ENCODE data around the gene MINDY1.

Gene MINDY1

DNA sequence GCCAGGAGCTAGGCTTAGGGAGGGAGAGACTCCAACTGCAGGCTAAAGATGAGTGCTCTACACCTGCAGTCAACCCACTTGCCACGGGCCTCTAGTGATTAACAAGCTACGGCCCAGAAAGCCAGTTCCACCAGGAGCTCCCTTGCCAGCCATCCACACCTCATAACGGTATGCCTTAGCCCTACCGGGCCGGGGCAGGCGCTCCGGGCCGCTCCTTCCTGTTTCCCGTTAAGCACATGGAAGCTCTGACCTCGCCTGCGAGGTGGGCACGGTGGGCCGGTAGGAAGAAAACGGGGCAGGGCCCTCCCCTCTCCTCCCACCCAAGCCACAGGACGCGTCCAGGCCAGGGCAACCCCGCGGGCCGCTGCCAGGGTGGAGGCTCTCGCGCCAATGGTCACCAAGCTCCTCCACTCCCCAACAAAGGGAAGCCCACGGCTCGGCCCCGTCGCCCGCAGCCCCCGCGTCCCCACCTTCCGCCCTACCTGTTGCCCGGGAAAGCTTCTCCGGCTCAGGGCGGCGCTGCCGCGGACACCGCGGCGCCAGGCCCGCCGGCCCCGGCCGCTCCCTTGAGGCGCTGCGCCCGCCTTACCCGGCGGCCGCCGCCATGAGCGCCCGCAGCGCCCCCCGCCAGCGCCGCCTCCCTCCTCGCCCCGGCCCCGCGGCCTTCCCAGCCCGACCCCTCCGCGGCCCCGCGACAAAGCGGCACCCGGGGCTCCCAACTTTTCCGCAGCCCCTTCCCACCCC is 32.7 kb downstream of the MINDY1 start:
- Histone ChIP-seq H3K4me3 (ENCODE audit: low read length in 2 of 2) (peak overlapping the region; percentile 86 to 96), H3K27ac (ENCODE audit: low read length) (peak overlapping the region; percentile 84), H3K9me3 (ENCODE audit: control insufficient read depth in 2 of 2, low read length in 2 of 2) (no peaks in the 10 kb centered on the region), H3K36me3 (ENCODE audit: control insufficient read depth in 2 of 2, insufficient read depth in 2 of 2, low read length in 2 of 2) (no peaks in the 10 kb centered on the region), H3K4me1 (ENCODE audit: control insufficient read depth, insufficient read depth, low read length) (peaks cover 53% of the 10 kb centered on the region), H3K9ac (ENCODE audit: low read length in 2 of 2) (peak overlapping the region; percentile 94 to 96), H3K27me3 (ENCODE audit: control insufficient read depth in 1 of 2, insufficient read depth in 2 of 2, low read length in 2 of 2) (no peaks in the 10 kb centered on the region)

DNA sequence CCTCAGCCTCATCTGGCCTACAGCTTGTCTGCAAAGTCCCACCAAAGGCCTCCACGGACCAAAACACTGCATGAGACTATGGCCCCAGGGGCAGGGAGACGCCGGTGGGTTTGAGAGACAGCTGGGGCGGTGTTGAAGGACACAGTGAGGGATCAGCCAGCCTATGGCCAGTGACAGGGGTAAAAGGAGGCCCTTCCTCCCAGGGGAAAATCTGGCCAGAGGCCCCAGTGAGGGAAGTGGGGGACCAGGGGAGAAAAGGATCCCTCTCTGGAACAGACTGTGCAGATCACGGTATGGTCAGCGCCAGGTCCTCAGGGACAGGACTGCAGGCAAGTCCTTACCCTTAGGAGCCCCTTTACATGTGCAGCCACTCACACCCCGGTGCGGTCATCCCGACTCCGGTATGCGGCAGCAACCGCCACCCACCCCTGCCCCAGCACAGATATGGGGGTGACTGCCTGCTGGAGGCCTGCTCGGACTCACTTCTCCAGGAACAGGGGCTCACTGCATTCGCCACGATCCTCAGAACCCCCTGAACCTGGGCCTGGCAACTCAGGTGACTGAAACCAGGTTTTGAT is 33.4 kb downstream of the MINDY1 start:
- Histone ChIP-seq H3K9ac (ENCODE audit: low read length in 2 of 2) (peak overlapping the region; percentile 94 to 96), H3K27me3 (ENCODE audit: control insufficient read depth in 1 of 2, insufficient read depth in 2 of 2, low read length in 2 of 2) (no peaks in the 10 kb centered on the region), H3K9me3 (ENCODE audit: control insufficient read depth in 2 of 2, low read length in 2 of 2) (no peaks in the 10 kb centered on the region), H3K27ac (ENCODE audit: low read length) (peak overlapping the region; percentile 84), H3K4me1 (ENCODE audit: control insufficient read depth, insufficient read depth, low read length) (peaks cover 53% of the 10 kb centered on the region), H3K36me3 (ENCODE audit: control insufficient read depth in 2 of 2, insufficient read depth in 2 of 2, low read length in 2 of 2) (peaks cover 4 to 5% of the 10 kb centered on the region in 2 donors), H3K4me3 (ENCODE audit: low read length in 2 of 2) (peak overlapping the region; percentile 86 to 96)

DNA sequence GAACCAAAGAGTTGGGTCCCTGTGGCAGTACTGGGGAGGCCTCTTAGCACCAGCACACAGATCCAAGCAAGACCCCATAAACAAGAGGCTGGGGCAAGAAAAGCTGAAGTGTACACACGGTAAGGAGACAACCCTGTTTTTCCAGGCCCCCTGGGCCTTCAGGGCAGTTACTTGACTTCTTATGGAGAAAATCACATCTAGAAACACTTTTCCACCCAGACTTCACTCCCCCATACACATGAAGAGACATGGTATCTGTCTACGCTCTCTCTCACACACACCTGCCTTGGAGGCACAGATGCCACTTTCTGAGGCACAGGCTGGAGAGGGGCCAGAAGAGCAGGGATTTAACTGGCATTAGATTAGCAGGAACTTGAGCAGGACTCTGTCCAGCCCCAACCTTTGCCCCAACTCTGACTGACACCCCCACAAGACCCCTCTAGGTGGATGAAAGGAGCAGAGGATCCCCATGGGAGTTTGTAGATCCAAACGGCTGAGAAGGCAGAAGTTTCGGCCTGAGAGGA is 34.2 kb downstream of the MINDY1 start:
- peak overlapping the region; percentile 86 to 96 for H3K4me3 ChIP-seq (ENCODE audit: low read length in 2 of 2)
- H3K9ac ChIP-seq (ENCODE audit: low read length in 2 of 2): peak overlapping the region; percentile 94 to 96
- H3K27me3 ChIP-seq (ENCODE audit: control insufficient read depth in 1 of 2, insufficient read depth in 2 of 2, low read length in 2 of 2): no peaks in the 10 kb centered on the region
- H3K36me3 ChIP-seq (ENCODE audit: control insufficient read depth in 2 of 2, insufficient read depth in 2 of 2, low read length in 2 of 2): peaks cover 13 to 14% of the 10 kb centered on the region in 2 donors
- H3K27ac ChIP-seq (ENCODE audit: low read length): peak overlapping the region; percentile 84
- H3K9me3 ChIP-seq (ENCODE audit: control insufficient read depth in 2 of 2, low read length in 2 of 2): no peaks in the 10 kb centered on the region
- H3K4me1 ChIP-seq (ENCODE audit: control insufficient read depth, insufficient read depth, low read length): peaks cover 53% of the 10 kb centered on the region

DNA sequence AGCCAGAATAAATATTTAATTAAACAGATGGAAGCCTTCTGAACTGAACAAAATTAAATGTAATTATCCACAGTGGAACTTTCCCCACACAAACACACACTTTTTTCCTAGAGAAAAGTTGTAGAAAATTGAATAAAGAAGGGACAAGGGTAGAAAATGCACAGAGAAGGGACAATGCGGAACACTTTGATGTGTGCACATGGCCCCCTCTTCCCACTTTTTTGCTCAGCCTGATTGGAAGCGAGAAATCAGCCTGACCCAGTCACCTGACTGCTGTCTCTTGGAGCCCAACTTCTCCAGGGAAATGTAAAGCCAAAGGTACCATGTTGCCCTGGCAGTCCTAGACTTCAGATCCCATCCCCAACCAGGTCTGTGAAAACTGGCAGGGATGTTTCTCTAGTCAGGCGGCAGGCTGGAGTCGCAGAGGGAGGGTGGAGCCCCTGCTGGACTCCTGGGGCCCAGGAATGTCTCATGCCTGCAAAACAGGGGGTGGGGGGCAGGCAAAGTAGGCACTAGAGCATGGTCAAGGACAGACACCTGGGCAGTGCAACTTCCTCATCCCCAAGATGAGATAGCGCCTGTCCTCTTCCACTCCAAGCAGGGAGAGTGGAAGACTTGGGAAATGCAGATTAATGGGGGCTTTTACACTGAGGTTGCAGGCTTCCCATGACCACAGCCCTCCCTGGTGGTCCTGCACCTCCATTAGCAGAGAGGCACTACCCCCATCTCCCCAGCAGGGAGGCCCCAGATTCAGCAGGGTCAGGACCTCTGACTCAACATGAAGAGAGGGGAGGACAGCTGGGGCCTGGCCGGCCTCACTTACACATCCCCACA is 34.9 kb downstream of the MINDY1 start:
- Histone ChIP-seq H3K9me3 (ENCODE audit: control insufficient read depth in 2 of 2, low read length in 2 of 2) (no peaks in the 10 kb centered on the region), H3K36me3 (ENCODE audit: control insufficient read depth in 2 of 2, insufficient read depth in 2 of 2, low read length in 2 of 2) (peaks cover 20% of the 10 kb centered on the region in 2 donors), H3K9ac (ENCODE audit: low read length in 2 of 2) (peak overlapping the region; percentile 18 to 29), H3K27me3 (ENCODE audit: control insufficient read depth in 1 of 2, insufficient read depth in 2 of 2, low read length in 2 of 2) (no peaks in the 10 kb centered on the region), H3K27ac (ENCODE audit: low read length) (peak overlapping the region; percentile 84), H3K4me3 (ENCODE audit: low read length in 2 of 2) (peak overlapping the region; percentile 86 to 96), H3K4me1 (ENCODE audit: control insufficient read depth, insufficient read depth, low read length) (peaks cover 48% of the 10 kb centered on the region)

DNA sequence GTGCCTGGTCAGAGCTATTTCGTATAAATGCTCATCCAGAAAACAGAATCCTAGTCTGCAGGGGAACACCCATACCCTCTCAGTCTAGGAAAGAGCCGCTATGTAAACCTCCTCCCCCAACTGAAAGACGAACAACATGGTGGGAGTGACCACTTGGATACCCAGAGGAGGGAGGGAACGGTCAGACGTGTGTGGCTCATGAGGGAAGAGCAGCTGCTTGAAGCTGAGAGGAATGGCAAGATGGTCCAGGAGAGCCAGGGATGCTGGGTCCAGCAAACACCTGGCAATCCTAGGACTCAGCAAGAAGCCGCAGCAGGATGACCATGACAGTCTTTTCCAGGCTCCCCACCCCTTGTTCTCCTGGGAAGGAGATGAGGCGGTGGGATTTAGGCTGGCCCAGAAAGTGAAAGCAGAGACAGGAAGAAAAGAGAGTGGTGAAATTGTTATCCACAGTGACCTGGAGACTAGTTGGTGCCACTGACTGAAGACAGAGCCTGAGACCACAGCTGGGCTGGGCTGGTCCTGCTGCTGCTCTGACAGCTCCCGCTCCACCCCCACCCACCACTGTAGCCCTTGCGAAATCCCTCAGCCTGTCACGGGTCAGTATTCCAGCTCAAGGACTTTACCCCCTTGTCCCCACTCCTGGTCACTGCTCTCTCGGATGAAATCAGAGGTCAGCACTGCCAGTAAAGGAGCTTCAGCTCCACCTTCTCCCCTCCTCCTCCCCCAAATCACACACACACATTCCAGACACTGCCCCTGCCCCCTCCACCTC is 35.7 kb downstream of the MINDY1 start:
- Histone ChIP-seq H3K27ac (ENCODE audit: low read length) (peak overlapping the region; percentile 84), H3K4me3 (ENCODE audit: low read length in 2 of 2) (peak overlapping the region; percentile 34 to 86), H3K9me3 (ENCODE audit: control insufficient read depth in 2 of 2, low read length in 2 of 2) (no peaks in the 10 kb centered on the region), H3K36me3 (ENCODE audit: control insufficient read depth in 2 of 2, insufficient read depth in 2 of 2, low read length in 2 of 2) (peaks cover 28 to 29% of the 10 kb centered on the region in 2 donors), H3K9ac (ENCODE audit: low read length in 2 of 2) (peak overlapping the region; percentile 6 to 29), H3K27me3 (ENCODE audit: control insufficient read depth in 1 of 2, insufficient read depth in 2 of 2, low read length in 2 of 2) (no peaks in the 10 kb centered on the region), H3K4me1 (ENCODE audit: control insufficient read depth, insufficient read depth, low read length) (peaks cover 48% of the 10 kb centered on the region)

DNA sequence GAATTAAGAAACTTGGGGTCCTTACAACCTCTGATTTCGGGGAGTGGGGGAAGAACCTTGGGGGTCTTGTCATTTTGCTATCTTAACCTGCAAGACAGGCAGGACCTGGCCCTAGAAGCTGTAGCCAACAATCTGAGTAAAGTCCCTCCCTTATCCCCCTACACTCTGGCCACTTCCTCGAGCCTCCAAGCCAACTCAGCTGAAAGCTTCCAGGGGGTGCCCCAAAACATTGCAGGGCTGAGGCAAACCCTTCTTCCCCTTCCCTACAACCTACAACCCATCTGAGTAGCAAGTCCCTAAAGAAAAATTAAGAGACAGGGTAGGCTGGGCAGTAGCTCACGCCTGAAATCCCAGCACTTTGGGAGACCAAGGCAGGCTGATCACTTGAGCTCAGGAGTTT is 37.1 kb downstream of the MINDY1 start:
- H3K9ac ChIP-seq (ENCODE audit: low read length in 2 of 2): no peak overlapping the region
- H3K4me3 ChIP-seq (ENCODE audit: low read length in 2 of 2): no peak overlapping the region
- H3K27me3 ChIP-seq (ENCODE audit: control insufficient read depth in 1 of 2, insufficient read depth in 2 of 2, low read length in 2 of 2): no peaks in the 10 kb centered on the region
- H3K4me1 ChIP-seq (ENCODE audit: control insufficient read depth, insufficient read depth, low read length): peaks cover 46% of the 10 kb centered on the region
- H3K36me3 ChIP-seq (ENCODE audit: control insufficient read depth in 2 of 2, insufficient read depth in 2 of 2, low read length in 2 of 2): peaks cover 35 to 36% of the 10 kb centered on the region in 2 donors
- H3K9me3 ChIP-seq (ENCODE audit: control insufficient read depth in 2 of 2, low read length in 2 of 2): no peaks in the 10 kb centered on the region
- no peak overlapping the region for H3K27ac ChIP-seq (ENCODE audit: low read length)

DNA sequence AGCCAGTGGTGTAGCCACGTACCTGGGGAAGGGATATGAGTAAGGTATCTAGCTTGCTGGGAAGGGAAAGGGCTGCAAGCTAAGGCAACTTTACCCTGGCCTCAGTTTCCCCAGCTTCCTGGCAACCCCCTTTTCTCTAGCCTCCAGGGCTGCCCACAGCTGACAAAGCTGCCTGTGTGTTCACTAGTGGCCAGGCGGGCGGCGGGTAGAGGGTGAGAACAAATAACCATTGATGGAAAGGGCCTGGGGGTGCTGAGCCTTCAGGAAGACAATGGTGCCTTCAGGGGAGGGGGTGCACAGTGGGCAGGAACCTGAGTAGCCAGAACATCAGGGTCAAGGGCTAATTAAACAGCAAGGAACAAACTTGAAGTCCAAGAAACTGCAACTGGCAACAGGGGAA is 38.2 kb downstream of the MINDY1 start:
- H3K4me1 ChIP-seq (ENCODE audit: control insufficient read depth, insufficient read depth, low read length): peaks cover 39% of the 10 kb centered on the region

DNA sequence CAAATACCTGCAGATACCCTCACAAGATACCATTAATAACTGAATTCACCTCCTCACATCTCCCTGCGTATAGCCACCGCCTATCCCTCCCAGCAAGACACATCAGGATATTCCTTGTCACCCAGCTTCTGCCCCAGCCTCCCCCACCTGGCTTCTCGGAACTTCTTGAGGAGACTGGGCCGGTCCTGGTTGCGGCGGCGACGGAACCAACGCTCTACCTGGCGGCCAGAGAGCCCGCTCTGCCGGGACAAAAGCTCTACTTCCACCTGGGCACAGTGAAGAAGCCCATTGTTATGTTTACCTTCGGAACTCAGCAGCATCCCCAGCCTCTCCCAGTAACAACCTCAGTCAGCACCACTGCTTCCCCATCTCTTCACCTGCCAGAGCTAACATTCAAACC is 38.8 kb downstream of the MINDY1 start:
- H3K27ac ChIP-seq (ENCODE audit: low read length): no peak overlapping the region
- peaks cover 34% of the 10 kb centered on the region for H3K4me1 ChIP-seq (ENCODE audit: control insufficient read depth, insufficient read depth, low read length)
- H3K4me3 ChIP-seq (ENCODE audit: low read length in 2 of 2): no peak overlapping the region
- no peaks in the 10 kb centered on the region for H3K27me3 ChIP-seq (ENCODE audit: control insufficient read depth in 1 of 2, insufficient read depth in 2 of 2, low read length in 2 of 2)
- peaks cover 51 to 52% of the 10 kb centered on the region in 2 donors for H3K36me3 ChIP-seq (ENCODE audit: control insufficient read depth in 2 of 2, insufficient read depth in 2 of 2, low read length in 2 of 2)
- H3K9me3 ChIP-seq (ENCODE audit: control insufficient read depth in 2 of 2, low read length in 2 of 2): no peaks in the 10 kb centered on the region
- H3K9ac ChIP-seq (ENCODE audit: low read length in 2 of 2): no peak overlapping the region

More for the DNA sequence above, 38.2 kb downstream of the MINDY1 start:
- no peaks in the 10 kb centered on the region for H3K27me3 ChIP-seq (ENCODE audit: control insufficient read depth in 1 of 2, insufficient read depth in 2 of 2, low read length in 2 of 2)
- no peaks in the 10 kb centered on the region for H3K9me3 ChIP-seq (ENCODE audit: control insufficient read depth in 2 of 2, low read length in 2 of 2)
- no peak overlapping the region for H3K27ac ChIP-seq (ENCODE audit: low read length)
- H3K9ac ChIP-seq (ENCODE audit: low read length in 2 of 2): no peak overlapping the region
- no peak overlapping the region for H3K4me3 ChIP-seq (ENCODE audit: low read length in 2 of 2)
- H3K36me3 ChIP-seq (ENCODE audit: control insufficient read depth in 2 of 2, insufficient read depth in 2 of 2, low read length in 2 of 2): peaks cover 47 to 48% of the 10 kb centered on the region in 2 donors

DNA sequence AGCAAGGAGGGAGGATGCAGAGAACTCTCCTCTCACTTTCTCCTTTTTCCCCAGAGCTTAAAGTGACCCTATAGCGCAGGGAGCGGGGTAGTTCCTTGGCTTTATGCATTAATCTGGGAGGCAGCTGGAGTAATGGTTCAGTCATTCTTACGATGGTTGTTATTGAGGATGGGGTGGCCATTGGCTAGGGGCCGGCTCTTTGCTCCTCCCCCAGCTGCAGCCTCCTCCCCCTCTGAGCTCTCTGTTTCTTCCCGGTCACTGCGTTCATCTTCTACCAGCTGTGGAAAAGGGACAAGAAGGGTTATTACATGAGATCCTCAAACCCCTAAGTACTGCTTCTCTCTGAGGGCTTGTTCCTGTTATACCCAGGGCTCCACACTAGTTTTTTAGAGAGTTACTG is 40.7 kb downstream of the MINDY1 start:
- H3K36me3 ChIP-seq (ENCODE audit: control insufficient read depth in 2 of 2, insufficient read depth in 2 of 2, low read length in 2 of 2): peaks cover 62 to 65% of the 10 kb centered on the region in 2 donors
- H3K27ac ChIP-seq (ENCODE audit: low read length): peak overlapping the region; percentile 31
- no peak overlapping the region for H3K9ac ChIP-seq (ENCODE audit: low read length in 2 of 2)
- peaks cover 15% of the 10 kb centered on the region for H3K4me1 ChIP-seq (ENCODE audit: control insufficient read depth, insufficient read depth, low read length)
- H3K9me3 ChIP-seq (ENCODE audit: control insufficient read depth in 2 of 2, low read length in 2 of 2): no peaks in the 10 kb centered on the region
- no peak overlapping the region for H3K4me3 ChIP-seq (ENCODE audit: low read length in 2 of 2)
- H3K27me3 ChIP-seq (ENCODE audit: control insufficient read depth in 1 of 2, insufficient read depth in 2 of 2, low read length in 2 of 2): no peaks in the 10 kb centered on the region

DNA sequence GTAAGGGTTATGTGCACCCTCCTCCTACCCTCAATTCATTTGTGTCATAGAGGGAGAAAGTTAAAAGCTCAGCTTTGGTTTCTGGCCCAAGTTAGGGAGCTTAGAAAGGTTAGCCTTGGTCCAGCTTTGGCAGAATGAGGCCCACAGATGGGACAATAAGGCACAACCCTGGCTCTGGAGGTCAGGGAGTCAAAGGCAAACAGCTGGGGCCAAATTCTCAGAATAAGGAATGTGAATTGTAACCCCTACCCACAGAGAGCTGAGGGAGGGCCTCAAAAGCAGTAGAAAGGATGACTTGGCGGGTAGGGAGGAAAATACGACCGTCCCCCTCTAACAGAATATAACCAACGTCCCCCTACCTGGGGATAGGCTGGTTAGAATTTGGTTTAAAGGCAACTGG is 41.1 kb downstream of the MINDY1 start:
- H3K27ac ChIP-seq (ENCODE audit: low read length): no peak overlapping the region
- H3K9ac ChIP-seq (ENCODE audit: low read length in 2 of 2): no peak overlapping the region
- H3K4me3 ChIP-seq (ENCODE audit: low read length in 2 of 2): no peak overlapping the region
- peaks cover 66 to 69% of the 10 kb centered on the region in 2 donors for H3K36me3 ChIP-seq (ENCODE audit: control insufficient read depth in 2 of 2, insufficient read depth in 2 of 2, low read length in 2 of 2)
- H3K9me3 ChIP-seq (ENCODE audit: control insufficient read depth in 2 of 2, low read length in 2 of 2): no peaks in the 10 kb centered on the region
- peaks cover 11% of the 10 kb centered on the region for H3K4me1 ChIP-seq (ENCODE audit: control insufficient read depth, insufficient read depth, low read length)
- no peaks in the 10 kb centered on the region for H3K27me3 ChIP-seq (ENCODE audit: control insufficient read depth in 1 of 2, insufficient read depth in 2 of 2, low read length in 2 of 2)

Measured in stomach smooth muscle (tissue), 2 donors.